DND-41 (cell line): ENCODE data around the gene OR4K5.

Experiments
- EZH2 ChIP-seq: IDR thresholded peaks from 3 replicates; pipeline ENCODE4 v1.6.1; 2012; ENCODE audit warnings: borderline replicate concordance, low read depth, mild to moderate bottlenecking, moderate library complexity, low read length, inconsistent platforms; ENCODE audit not compliant: severe bottlenecking
- TF ChIP-seq, protein P1 (sequence below): IDR thresholded peaks from 2 replicates; pipeline ENCODE4 v1.5.1; 2012; ENCODE audit warnings: borderline replicate concordance, low read length, moderate library complexity, mild to moderate bottlenecking; ENCODE audit not compliant: poor library complexity, severe bottlenecking; ENCODE audit errors: extremely low read depth

- TF ChIP-seq, protein P1, sequence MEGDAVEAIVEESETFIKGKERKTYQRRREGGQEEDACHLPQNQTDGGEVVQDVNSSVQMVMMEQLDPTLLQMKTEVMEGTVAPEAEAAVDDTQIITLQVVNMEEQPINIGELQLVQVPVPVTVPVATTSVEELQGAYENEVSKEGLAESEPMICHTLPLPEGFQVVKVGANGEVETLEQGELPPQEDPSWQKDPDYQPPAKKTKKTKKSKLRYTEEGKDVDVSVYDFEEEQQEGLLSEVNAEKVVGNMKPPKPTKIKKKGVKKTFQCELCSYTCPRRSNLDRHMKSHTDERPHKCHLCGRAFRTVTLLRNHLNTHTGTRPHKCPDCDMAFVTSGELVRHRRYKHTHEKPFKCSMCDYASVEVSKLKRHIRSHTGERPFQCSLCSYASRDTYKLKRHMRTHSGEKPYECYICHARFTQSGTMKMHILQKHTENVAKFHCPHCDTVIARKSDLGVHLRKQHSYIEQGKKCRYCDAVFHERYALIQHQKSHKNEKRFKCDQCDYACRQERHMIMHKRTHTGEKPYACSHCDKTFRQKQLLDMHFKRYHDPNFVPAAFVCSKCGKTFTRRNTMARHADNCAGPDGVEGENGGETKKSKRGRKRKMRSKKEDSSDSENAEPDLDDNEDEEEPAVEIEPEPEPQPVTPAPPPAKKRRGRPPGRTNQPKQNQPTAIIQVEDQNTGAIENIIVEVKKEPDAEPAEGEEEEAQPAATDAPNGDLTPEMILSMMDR = no peak
- TF ChIP-seq EZH2 = no peak
Observed at GRCh38 chr14:19873178-19873577, 47.2 kb upstream of the OR4K5 start.
